Fibroblast of lung (primary cell): ENCODE measurements around the gene C19orf44. TPM values are rescaled to one million over a fixed set of nuclear protein-coding genes. Genes with fewer than 3 reads are reported as not detected.
"Not testable (repeated sequence)": the region's sequence is repeated elsewhere in the genome, so short reads cannot be mapped to it uniquely, and the experiment has no call there.

Experiments
- DNase-seq, 2 donors: peaks; one replicate each; pipeline versions ENCODE4 v3.0.0 to v3.0.0-alpha.2; 2010; ENCODE audit warnings: low read depth in 2 of 2
- H2AFZ ChIP-seq: 2 replicates; pipeline ENCODE4 v1.5.1; 2012; ENCODE audit warnings: low read length, control low read depth, inconsistent platforms
- H3K27ac ChIP-seq: 2 replicates; pipeline ENCODE4 v1.5.1; 2011; ENCODE audit warnings: low read length, control low read depth; ENCODE audit not compliant: insufficient read depth
- H3K27me3 ChIP-seq: 2 replicates; pipeline ENCODE4 v1.5.1; 2011; ENCODE audit warnings: mild to moderate bottlenecking, low read length; ENCODE audit not compliant: control insufficient read depth, insufficient read depth
- H3K36me3 ChIP-seq: 2 replicates; pipeline ENCODE4 v1.5.1; 2011; ENCODE audit warnings: low read length; ENCODE audit not compliant: control insufficient read depth, insufficient read depth
- H3K4me1 ChIP-seq: 2 replicates; pipeline ENCODE4 v1.5.1; 2011; ENCODE audit warnings: low read length; ENCODE audit not compliant: control insufficient read depth, insufficient read depth; ENCODE audit errors: extremely low read depth
- H3K4me2 ChIP-seq: 2 replicates; pipeline ENCODE4 v1.5.1; 2011; ENCODE audit warnings: low read length, control low read depth; ENCODE audit not compliant: insufficient read depth; ENCODE audit errors: extremely low read depth
- H3K4me3 ChIP-seq, 4 experiments: fragments of 200-600 bp in 1 of 4; sonication (generic) in 1 of 4; replicated peaks in 1 of 4; 2 replicates each; pipeline ENCODE4 v1.5.1; 2011 to 2016; ENCODE audit warnings: low read length in 4 of 4, low read depth in 3 of 4, mild to moderate bottlenecking in 3 of 4, control low read depth in 2 of 4, inconsistent platforms in 1 of 4, mixed read lengths in 1 of 4; ENCODE audit not compliant: insufficient read depth in 1 of 4; ENCODE audit errors: control extremely low read depth in 1 of 4
- H3K79me2 ChIP-seq: 2 replicates; pipeline ENCODE4 v1.5.1; 2012; ENCODE audit warnings: mild to moderate bottlenecking, low read length, inconsistent platforms; ENCODE audit not compliant: control insufficient read depth, insufficient read depth
- H3K9ac ChIP-seq: 2 replicates; pipeline ENCODE4 v1.5.1; 2011; ENCODE audit warnings: mild to moderate bottlenecking, low read length, control low read depth; ENCODE audit not compliant: insufficient read depth
- H3K9me3 ChIP-seq: 2 replicates; pipeline ENCODE4 v1.5.1; 2012; ENCODE audit warnings: low read depth, low read length; ENCODE audit not compliant: control insufficient read depth, insufficient read depth
- H4K20me1 ChIP-seq: 2 replicates; pipeline ENCODE4 v1.5.1; 2011; ENCODE audit warnings: low read length; ENCODE audit not compliant: control insufficient read depth, insufficient read depth; ENCODE audit errors: extremely low read depth
- EZH2 ChIP-seq: IDR thresholded peaks from 2 replicates; pipeline ENCODE4 v1.5.1; 2012; ENCODE audit warnings: low read length, control low read depth, mild to moderate bottlenecking; ENCODE audit errors: missing control alignments
- polyA plus RNA-seq, 2 donors: library from polyadenylated mRNA; depleted of rRNA in 1 of 2; stranded (reverse) in 1 of 2; unstranded in 1 of 2; fragments of >200 nt; gene quantifications; 2 replicates each; pipeline ENCODE4 v1.2.1, GENCODE V29; 2011 to 2012; ENCODE audit warnings: missing spikeins in 1 of 2
- total RNA-seq: library from RNA; depleted of rRNA; stranded (reverse); fragments of >200 nt; gene quantifications from 2 replicates; pipeline ENCODE4 v1.2.1, GENCODE V29; 2014
- TF ChIP-seq, protein P1 (sequence below), 2 donors: IDR thresholded peaks in 1 of 2; conservative IDR thresholded peaks in 1 of 2; 1 replicate in 1 of 2; 2 replicates in 1 of 2; pipeline ENCODE4 v1.5.1; 2011 to 2012; ENCODE audit warnings: low read length in 2 of 2, control low read depth in 1 of 2, inconsistent platforms in 1 of 2, low read depth in 1 of 2, mild to moderate bottlenecking in 1 of 2

The C19orf44 gene
- total and polyA plus RNA-seq, 2 donors (not counting 1 experiment from before 2014, with no cell fraction given) = 2.9 to 3.6 TPM

DNA sequence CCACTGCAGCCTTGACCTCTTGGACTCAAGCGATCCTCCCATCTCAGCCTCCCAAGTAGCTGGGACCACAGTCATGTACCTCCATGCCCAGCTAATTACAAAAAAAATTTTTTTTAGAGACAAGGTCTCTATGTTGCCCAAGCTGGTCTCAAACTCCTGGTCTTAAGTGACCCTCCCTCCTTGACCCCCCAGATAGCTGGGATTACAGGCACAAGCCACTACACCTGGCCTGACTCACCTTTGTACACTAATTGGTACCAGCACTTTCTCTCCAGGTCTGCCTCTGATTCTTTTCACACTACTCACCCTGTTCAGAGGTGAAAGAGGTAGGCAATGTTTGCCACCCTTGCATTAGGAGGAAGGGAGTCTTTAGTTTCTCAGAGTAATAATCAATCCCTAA lies 18.9 kb upstream of the C19orf44 start:
- Histone ChIP-seq H4K20me1 (no peaks in the 10 kb centered on the region), H2AFZ (no peak overlapping the region), H3K27me3 (no peaks in the 10 kb centered on the region), H3K9me3 (no peaks in the 10 kb centered on the region), H3K36me3 (no peaks in the 10 kb centered on the region), H3K4me3 (no peak overlapping the region), H3K4me1 (peaks cover under 1% of the 10 kb centered on the region), H3K27ac (no peak overlapping the region), H3K9ac (no peak overlapping the region), H3K4me2 (no peak overlapping the region), H3K79me2 (no peaks in the 10 kb centered on the region)
- DNase-seq = no peak
- TF ChIP-seq, protein P1, sequence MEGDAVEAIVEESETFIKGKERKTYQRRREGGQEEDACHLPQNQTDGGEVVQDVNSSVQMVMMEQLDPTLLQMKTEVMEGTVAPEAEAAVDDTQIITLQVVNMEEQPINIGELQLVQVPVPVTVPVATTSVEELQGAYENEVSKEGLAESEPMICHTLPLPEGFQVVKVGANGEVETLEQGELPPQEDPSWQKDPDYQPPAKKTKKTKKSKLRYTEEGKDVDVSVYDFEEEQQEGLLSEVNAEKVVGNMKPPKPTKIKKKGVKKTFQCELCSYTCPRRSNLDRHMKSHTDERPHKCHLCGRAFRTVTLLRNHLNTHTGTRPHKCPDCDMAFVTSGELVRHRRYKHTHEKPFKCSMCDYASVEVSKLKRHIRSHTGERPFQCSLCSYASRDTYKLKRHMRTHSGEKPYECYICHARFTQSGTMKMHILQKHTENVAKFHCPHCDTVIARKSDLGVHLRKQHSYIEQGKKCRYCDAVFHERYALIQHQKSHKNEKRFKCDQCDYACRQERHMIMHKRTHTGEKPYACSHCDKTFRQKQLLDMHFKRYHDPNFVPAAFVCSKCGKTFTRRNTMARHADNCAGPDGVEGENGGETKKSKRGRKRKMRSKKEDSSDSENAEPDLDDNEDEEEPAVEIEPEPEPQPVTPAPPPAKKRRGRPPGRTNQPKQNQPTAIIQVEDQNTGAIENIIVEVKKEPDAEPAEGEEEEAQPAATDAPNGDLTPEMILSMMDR (conservative IDR thresholded peaks at IDR 0.05 in 1 of 2, IDR thresholded peaks at IDR 0.05 in 1 of 2; ENCODE audit: low read depth in 1 of 2, low read length in 2 of 2) = no peak
- no peak for TF ChIP-seq EZH2

DNA sequence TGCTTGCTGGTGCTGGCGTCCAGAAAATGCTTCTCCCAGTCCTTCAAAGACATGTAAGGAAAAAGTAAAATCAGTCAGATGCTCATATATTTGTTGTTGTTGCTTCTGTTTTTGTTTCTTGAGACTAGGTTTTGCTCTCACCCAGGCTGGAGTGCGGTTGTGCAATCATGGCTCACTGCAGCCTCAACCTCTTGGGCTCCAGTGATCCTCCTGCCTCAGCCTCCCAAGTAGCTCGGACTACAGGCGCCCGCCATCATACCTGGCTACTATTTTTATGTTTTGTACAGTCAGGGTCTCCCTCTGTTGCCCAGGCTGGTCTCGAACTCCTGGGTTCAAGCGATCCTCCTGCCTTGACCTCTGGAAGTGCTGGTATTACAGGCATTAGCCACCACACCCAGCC lies 13.4 kb upstream of the C19orf44 start:
- no peaks in the 10 kb centered on the region for H3K79me2 ChIP-seq
- no peak overlapping the region for H2AFZ ChIP-seq
- no peaks in the 10 kb centered on the region for H3K9me3 ChIP-seq
- H3K9ac ChIP-seq = no peak overlapping the region
- DNase-seq = no peak
- no peaks in the 10 kb centered on the region for H3K27me3 ChIP-seq
- no peak for TF ChIP-seq EZH2
- TF ChIP-seq, protein P1 (conservative IDR thresholded peaks at IDR 0.05 in 1 of 2, IDR thresholded peaks at IDR 0.05 in 1 of 2; ENCODE audit: low read depth in 1 of 2, low read length in 2 of 2) = no peak
- no peak overlapping the region for H3K4me3 ChIP-seq
- no peak overlapping the region for H3K27ac ChIP-seq
- H4K20me1 ChIP-seq = no peaks in the 10 kb centered on the region
- H3K36me3 ChIP-seq = no peaks in the 10 kb centered on the region
- H3K4me2 ChIP-seq = no peak overlapping the region
- no peaks in the 10 kb centered on the region for H3K4me1 ChIP-seq

DNA sequence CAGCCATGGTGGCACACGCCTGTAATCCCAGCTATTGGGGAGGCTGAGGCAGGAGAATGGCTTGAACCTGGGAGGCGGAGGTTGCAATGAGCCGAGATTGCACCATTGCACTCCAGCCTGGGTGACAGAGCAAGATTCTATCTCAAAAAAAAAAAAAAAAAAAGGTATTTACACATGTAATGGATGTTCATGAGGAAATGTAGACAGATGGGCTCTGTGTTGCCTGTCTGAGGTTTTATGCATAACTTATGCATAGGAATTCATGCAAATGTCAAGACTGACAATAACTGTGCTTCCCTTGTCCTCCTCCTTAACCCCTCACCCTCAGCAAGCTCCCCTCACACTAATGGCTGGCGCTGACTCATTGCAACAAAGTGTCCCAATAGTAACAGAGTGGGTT lies 9.7 kb upstream of the C19orf44 start:
- not testable (repeated sequence) for H2AFZ ChIP-seq, H3K27ac ChIP-seq, H3K27me3 ChIP-seq, H3K4me2 ChIP-seq, DNase-seq, H3K79me2 ChIP-seq, H4K20me1 ChIP-seq, H3K4me3 ChIP-seq, H3K36me3 ChIP-seq, H3K9me3 ChIP-seq, H3K4me1 ChIP-seq, H3K9ac ChIP-seq
